Measurements from ENCODE around the gene SMIM45.

DNA sequence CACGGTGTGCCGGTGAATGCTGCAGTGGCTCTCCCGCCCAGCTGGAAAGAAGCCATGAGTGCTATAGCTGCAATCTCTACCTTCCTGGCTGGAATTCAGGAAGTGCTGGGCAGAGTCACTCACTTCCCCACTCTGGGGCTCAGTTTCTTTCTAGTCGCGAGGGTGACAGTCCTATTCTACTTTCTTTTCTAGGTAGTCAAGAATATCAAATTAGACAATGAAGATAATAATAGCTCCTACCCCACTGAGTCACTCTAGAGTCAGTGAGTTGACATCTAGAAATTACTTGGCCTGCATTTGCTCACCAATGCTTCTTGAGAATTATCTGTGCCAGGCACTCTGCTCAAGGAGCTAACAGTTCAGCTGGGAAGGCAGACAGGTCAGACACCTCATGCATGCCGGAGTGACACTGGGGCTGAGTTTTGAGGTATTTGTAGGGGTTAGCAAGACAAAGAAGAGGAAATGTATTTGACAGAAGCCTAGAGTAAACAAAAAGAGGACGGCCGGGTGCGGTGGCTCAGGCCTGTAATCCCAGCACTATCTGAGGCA lies 8.2 kb upstream of the SMIM45 start:
- TF ChIP-seq, protein P1, sequence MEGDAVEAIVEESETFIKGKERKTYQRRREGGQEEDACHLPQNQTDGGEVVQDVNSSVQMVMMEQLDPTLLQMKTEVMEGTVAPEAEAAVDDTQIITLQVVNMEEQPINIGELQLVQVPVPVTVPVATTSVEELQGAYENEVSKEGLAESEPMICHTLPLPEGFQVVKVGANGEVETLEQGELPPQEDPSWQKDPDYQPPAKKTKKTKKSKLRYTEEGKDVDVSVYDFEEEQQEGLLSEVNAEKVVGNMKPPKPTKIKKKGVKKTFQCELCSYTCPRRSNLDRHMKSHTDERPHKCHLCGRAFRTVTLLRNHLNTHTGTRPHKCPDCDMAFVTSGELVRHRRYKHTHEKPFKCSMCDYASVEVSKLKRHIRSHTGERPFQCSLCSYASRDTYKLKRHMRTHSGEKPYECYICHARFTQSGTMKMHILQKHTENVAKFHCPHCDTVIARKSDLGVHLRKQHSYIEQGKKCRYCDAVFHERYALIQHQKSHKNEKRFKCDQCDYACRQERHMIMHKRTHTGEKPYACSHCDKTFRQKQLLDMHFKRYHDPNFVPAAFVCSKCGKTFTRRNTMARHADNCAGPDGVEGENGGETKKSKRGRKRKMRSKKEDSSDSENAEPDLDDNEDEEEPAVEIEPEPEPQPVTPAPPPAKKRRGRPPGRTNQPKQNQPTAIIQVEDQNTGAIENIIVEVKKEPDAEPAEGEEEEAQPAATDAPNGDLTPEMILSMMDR (IDR thresholded peaks at IDR 0.05), result no peak
- TF ChIP-seq POLR2A (IDR thresholded peaks at IDR 0.05) (no peak), EP300 (IDR thresholded peaks at IDR 0.05) (no peak)

Measured in suprapubic skin (tissue), 3 donors.